Astrocyte of the hippocampus (primary cell): ENCODE measurements around the gene CALB2.
"Not testable (repeated sequence)": the region's sequence is repeated elsewhere in the genome, so short reads cannot be mapped to it uniquely, and the experiment has no call there.

Experiments used
- DNase-seq: peaks from one replicate; pipeline ENCODE4 v3.0.0; 2011; ENCODE audit warnings: low read depth, low spot score

Gene CALB2

DNA sequence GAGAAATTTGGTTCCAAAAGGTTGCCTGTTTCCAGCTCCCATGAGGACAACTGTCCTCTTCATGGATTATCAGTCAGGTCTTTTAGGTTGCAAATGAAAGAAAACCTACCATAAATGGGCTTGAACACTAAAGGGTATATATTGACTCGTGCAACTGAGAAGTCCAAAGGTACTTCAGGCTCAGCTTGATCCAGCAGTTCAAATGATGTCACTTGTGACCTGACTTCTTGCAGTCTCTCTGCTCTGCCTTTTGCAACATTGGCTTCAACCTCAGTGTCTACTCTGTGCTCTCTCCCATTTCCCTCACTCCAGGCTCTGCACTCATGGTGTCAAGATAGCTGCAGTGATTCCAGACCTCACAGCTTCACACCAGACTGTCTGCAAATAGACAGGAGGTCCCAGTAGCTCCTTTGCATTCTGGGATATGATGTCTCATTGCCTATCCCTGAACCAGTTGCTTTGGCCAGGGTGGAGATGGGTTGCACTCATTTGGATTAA is 5.5 kb upstream of the CALB2 start:
- DNase-seq: no peak

GRCh38 chr16:71353736-71354135 is 4.8 kb upstream of the CALB2 start:
- DNase-seq: no peak

- no peak for DNase-seq
Observed at GRCh38 chr16:71354156-71354555, 4.4 kb upstream of the CALB2 start.

DNA sequence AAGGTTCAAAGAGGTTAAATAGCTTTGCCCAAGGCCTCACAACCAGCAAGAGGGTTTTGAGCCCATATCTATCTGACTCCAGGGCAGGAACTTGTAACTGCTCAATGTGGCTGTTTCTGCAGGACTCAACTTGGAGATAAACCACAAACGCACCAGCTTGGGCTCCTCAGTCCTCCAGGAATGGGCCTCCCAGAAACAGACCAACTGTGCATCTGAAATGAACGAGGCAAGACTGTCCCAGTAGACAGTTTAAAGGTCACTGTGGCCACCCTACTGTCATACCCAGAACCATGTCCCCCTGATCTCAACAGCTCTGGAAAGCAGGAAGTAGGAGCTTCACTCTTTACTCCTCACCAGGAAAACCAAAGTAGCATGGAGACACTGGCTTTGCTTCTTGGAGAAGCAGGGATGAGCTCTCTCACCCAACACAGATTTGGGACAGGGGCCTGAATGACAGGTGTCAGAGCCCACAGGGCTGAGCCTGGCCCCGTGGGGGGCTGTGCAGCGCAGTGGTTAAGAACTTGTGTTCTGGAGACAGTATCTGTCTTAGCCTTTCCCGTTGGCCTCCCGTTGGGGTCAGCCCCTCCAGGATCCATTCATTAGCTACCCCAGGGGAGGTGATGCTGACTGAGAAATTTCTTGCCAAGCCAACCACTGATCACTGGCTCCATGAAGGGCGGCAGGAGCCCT is 2.3 kb upstream of the CALB2 start:
- no peak for DNase-seq

DNA sequence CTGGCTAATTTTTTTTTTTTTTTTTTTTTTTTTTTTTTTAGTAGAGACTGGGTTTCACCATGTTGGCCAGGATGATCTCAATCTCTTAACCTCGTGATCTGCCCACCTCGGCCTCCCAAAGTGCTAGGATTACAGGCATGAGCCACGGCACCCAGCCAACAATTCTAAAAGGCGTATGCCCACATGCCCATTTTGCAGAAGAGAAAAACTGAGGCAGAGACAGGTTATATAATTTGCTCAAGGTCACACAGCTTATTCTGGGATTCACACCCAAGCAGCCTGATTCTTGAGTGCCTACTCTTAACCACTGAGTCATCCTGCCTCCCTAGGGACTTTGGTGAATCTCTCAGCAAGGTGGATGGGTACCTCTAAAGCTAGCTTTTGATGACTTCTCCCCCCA is 1.6 kb upstream of the CALB2 start:
- DNase-seq: not testable (repeated sequence)

GRCh38 chr16:71357681-71358080 is 842 bp upstream of the CALB2 start:
- no peak for DNase-seq

- DNase-seq: no peak
Observed at GRCh38 chr16:71359431-71359830, 908 bp downstream of the CALB2 start.

DNA sequence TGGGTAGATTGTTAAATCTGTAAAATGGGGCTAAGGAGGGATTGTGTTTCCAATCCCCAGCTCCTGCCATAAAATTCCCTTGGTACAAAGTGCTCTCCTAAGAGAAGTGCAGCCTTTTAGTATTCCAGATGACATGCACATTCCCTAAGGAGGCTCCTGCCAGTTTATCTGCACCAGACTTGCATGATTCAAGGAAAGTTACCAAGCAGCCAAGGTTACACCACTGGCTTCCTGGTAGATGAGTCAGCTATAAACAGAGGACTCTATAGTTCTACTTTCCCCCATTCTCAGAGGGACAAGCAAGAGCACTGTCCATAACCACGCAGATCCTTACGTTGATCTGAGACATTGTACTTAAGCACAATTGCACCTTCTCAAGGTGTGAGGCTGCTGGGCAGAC is 1.9 kb downstream of the CALB2 start:
- DNase-seq: peak; percentile 75

DNA sequence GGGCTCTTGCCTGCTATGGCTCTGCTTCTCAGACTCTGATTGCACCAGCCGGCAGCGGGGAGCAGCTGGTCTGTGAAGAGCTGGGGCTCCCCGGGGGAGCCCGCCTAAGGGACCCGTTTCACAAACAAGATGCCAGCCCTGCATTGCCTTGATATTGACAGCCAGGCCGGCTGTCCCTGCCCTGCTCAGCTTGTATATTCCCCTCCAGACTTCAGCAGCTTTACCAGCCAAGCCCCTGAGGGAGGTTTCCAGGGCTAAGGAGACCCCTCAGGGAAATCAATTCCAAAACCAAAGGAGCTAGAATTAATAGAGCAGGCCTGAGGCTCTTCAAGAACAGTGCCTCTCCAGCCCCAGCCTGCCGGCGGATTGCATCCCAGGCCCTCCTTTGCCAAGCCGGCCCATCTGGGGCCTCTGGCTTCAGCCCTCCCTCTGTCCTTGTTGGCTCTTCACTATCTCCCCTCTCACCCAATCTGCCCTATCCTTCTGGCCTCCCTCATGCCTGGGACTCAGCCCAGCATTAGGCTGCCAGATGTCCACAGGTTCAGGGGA is 5.7 kb downstream of the CALB2 start:
- DNase-seq: no peak

DNA sequence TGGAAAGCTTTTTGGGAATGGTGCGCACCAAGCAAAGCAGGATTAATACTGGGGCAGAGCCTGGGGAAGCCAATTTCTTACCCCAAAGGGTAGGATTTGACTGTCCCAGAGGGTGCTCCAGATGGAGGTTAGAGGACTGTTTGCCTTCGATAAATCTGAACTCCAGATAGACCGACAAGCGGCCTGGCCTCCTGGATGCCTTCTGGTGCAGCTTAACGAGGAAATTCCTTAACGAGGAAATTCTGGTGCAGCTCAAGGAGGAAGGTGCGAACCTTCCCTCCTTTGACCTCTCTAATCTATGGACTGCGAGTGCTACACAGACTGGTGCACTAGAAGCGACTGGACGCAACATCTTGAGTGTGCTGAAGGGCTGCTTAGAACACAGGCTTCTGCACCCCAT is 6.5 kb downstream of the CALB2 start:
- DNase-seq: no peak

GRCh38 chr16:71367241-71367976 is 8.9 kb downstream of the CALB2 start:
- peak; percentile 39 for DNase-seq

GRCh38 chr16:71368958-71369357 is 10.4 kb downstream of the CALB2 start:
- DNase-seq: no peak

- DNase-seq: no peak
Observed at GRCh38 chr16:71369494-71369893, 11.0 kb downstream of the CALB2 start.

- no peak for DNase-seq
Observed at GRCh38 chr16:71371237-71371636, 12.7 kb downstream of the CALB2 start.

GRCh38 chr16:71373073-71373472 is 14.6 kb downstream of the CALB2 start:
- no peak for DNase-seq

DNA sequence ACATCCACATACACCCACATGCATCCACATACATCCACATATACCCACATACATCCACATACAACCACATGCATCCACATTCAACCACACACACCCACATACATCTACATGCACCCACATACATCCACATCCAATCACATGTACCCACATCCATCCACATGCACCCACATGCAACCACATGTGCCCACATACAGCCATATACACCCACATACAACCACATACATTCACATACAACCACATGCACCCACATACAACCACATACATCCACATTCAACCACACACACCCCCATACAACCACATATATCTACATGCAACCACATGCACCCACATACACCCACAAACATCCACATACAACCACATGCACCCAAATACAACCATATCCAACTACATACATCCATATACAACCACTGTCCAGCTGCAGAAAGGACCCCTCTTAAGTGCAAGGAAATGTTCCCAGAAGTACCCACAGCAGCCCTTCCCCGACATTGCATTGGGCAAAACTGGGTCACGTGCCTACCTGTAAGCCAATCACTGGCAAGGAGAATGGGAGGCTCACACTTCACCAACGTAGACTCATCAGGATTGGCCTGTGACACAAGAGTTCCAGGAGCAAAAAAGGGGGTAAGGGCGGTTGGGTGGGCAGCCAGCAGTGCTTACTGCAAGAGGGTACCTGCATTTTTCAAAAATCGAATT is 18.1 kb downstream of the CALB2 start:
- DNase-seq: no peak

DNA sequence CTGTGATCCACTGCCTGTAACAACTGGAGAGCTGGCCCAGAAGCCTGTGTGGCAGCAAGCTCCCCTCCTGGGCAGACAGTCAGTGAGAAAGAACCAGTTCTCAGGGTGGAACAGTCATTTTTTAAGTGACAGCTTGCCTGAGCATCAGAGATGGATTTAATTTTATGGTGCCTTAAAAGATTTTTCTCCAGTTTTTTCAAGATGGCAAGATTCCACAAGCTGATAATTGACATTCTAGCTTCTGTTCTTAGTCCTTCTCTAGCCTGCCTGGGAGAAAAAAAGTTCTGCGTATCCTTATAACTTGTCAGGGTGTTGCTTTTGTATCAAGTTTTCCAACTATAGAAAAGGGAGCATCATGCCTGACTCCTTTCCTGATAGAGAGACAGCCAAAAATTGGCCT is 21.2 kb downstream of the CALB2 start:
- no peak for DNase-seq

GRCh38 chr16:71380831-71381230 is 22.3 kb downstream of the CALB2 start:
- no peak for DNase-seq

DNA sequence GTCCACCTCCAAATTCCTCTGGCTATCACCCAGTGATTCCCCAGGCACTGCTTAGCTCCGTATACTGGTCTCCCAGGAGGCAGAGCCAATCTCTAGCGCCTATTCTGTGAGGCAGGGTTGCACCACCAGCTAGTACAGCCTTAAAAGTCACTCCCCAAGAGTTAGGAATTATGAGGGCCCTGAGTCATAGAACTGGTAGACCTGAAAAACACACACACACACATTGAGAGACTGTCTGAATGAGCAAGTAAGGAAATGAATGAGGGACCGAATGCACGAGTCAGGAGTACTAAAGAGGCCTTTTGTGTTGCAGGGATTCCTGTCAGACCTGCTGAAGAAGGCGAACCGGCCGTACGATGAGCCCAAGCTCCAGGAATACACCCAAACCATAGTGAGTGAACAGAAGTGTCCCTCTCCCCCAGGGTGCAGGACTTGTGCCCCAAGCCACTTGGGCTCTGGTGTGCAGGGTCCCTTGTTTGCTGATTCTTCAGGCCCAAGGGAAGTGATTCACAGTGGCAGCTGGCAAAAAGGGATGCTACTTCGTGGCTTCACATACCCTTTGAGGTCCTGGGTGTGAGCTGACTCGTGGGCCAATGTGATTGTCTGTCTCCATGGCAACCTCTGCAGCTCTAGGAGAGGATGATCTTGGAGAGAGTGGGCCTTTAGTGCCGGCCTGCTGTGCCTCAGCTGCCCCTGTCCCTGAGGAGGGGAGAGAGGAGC is 24.7 kb downstream of the CALB2 start:
- DNase-seq: no peak

GRCh38 chr16:71384073-71384724 is 25.7 kb downstream of the CALB2 start:
- no peak for DNase-seq
